WTC11 (cell line): Measurements from ENCODE around the gene CHST3.

Experiments used
- CREB1 ChIP-seq: sonication (generic); formaldehyde crosslinking; IDR thresholded peaks from 2 replicates; pipeline ENCODE4 v1.8.0; 2023; ENCODE audit warnings: mild to moderate bottlenecking, missing genetic modification reagents
- CREM ChIP-seq: sonication (generic); formaldehyde crosslinking; IDR thresholded peaks from 2 replicates; pipeline ENCODE4 v1.8.1; 2022; ENCODE audit warnings: mild to moderate bottlenecking, missing genetic modification reagents, moderate library complexity
- IRF2 ChIP-seq: sonication (generic); formaldehyde crosslinking; IDR thresholded peaks from 2 replicates; pipeline ENCODE4 v1.8.0; 2022; ENCODE audit warnings: low read depth, missing genetic modification reagents, borderline replicate concordance
- NR3C1 ChIP-seq: sonication (generic); formaldehyde crosslinking; conservative IDR thresholded peaks from 2 replicates; pipeline ENCODE4 v1.8.1; 2023; ENCODE audit warnings: low read depth, mild to moderate bottlenecking, missing genetic modification reagents
- SMAD4 ChIP-seq: sonication (generic); formaldehyde crosslinking; IDR thresholded peaks from 2 replicates; pipeline ENCODE4 v1.8.0; 2022; ENCODE audit warnings: mild to moderate bottlenecking, missing genetic modification reagents
- TEAD4 ChIP-seq: sonication (generic); formaldehyde crosslinking; IDR thresholded peaks from 2 replicates; pipeline ENCODE4 v1.8.0; 2022; ENCODE audit warnings: mild to moderate bottlenecking, missing genetic modification reagents
- ZNF396 ChIP-seq: fragments of 250-450 bp; sonication (Bioruptor Pico); IDR thresholded peaks from 2 replicates; pipeline ENCODE4 v1.8.0; 2021; ENCODE audit warnings: mild to moderate bottlenecking, moderate library complexity, borderline replicate concordance
- TF ChIP-seq, protein P1 (sequence below): sonication (generic); formaldehyde crosslinking; IDR thresholded peaks from 2 replicates; pipeline ENCODE4 v1.8.0; 2023; ENCODE audit warnings: missing genetic modification reagents
- TF ChIP-seq, protein P2 (sequence below): fragments of 200-600 bp; IDR thresholded peaks from 2 replicates; pipeline ENCODE4 v1.8.0; 2022; ENCODE audit warnings: antibody characterized with exemption
- TF ChIP-seq, protein P3 (sequence below): fragments of 250-450 bp; sonication (Bioruptor Pico); IDR thresholded peaks from 2 replicates; pipeline ENCODE4 v1.9.0; 2021; ENCODE audit warnings: mild to moderate bottlenecking
- TF ChIP-seq, protein P4 (sequence below): sonication (generic); formaldehyde crosslinking; IDR thresholded peaks from 2 replicates; pipeline ENCODE4 v1.8.1; 2023; ENCODE audit warnings: mild to moderate bottlenecking, missing genetic modification reagents, moderate library complexity
- TF ChIP-seq, protein P5 (sequence below): sonication (generic); formaldehyde crosslinking; IDR thresholded peaks from 2 replicates; pipeline ENCODE4 v1.8.1; 2022; ENCODE audit warnings: mild to moderate bottlenecking, missing genetic modification reagents, moderate library complexity, borderline replicate concordance

DNA sequence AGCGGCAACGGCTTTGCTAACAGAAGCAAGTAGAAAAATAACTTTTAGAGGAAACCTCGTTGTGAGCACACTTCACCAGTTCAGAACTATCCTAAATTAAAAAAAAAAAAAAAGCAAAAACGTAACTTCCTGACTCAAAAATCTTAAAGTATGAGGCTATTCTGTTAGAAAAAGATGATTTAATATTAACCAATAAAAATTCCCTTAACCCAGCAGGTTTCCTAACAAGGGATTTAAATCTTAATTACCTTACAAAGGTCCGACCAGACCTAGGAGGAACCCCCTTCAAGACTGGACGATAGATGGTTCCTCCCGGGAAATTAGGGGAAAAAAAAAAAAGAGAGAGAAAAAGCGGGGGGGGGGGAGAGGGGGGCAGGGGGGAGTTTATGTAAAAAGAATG, 22.9 kb upstream of the CHST3 start:
- TF ChIP-seq TEAD4 (CRISPR knock-in tag) (no peak), SMAD4 (CRISPR knock-in tag) (no peak), IRF2 (CRISPR knock-in tag) (no peak), CREB1 (CRISPR knock-in tag) (no peak), ZNF396 (CRISPR knock-in tag) (no peak), NR3C1 (CRISPR knock-in tag) (no peak), CREM (CRISPR knock-in tag) (no peak)
- TF ChIP-seq, protein P1, sequence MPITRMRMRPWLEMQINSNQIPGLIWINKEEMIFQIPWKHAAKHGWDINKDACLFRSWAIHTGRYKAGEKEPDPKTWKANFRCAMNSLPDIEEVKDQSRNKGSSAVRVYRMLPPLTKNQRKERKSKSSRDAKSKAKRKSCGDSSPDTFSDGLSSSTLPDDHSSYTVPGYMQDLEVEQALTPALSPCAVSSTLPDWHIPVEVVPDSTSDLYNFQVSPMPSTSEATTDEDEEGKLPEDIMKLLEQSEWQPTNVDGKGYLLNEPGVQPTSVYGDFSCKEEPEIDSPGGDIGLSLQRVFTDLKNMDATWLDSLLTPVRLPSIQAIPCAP (CRISPR knock-in tag) = no peak
- TF ChIP-seq, protein P2, sequence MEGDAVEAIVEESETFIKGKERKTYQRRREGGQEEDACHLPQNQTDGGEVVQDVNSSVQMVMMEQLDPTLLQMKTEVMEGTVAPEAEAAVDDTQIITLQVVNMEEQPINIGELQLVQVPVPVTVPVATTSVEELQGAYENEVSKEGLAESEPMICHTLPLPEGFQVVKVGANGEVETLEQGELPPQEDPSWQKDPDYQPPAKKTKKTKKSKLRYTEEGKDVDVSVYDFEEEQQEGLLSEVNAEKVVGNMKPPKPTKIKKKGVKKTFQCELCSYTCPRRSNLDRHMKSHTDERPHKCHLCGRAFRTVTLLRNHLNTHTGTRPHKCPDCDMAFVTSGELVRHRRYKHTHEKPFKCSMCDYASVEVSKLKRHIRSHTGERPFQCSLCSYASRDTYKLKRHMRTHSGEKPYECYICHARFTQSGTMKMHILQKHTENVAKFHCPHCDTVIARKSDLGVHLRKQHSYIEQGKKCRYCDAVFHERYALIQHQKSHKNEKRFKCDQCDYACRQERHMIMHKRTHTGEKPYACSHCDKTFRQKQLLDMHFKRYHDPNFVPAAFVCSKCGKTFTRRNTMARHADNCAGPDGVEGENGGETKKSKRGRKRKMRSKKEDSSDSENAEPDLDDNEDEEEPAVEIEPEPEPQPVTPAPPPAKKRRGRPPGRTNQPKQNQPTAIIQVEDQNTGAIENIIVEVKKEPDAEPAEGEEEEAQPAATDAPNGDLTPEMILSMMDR = no peak
- TF ChIP-seq, protein P3, sequence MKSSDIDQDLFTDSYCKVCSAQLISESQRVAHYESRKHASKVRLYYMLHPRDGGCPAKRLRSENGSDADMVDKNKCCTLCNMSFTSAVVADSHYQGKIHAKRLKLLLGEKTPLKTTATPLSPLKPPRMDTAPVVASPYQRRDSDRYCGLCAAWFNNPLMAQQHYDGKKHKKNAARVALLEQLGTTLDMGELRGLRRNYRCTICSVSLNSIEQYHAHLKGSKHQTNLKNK = no peak
- TF ChIP-seq, protein P4, sequence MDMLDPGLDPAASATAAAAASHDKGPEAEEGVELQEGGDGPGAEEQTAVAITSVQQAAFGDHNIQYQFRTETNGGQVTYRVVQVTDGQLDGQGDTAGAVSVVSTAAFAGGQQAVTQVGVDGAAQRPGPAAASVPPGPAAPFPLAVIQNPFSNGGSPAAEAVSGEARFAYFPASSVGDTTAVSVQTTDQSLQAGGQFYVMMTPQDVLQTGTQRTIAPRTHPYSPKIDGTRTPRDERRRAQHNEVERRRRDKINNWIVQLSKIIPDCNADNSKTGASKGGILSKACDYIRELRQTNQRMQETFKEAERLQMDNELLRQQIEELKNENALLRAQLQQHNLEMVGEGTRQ (CRISPR knock-in tag) = no peak
- TF ChIP-seq, protein P5, sequence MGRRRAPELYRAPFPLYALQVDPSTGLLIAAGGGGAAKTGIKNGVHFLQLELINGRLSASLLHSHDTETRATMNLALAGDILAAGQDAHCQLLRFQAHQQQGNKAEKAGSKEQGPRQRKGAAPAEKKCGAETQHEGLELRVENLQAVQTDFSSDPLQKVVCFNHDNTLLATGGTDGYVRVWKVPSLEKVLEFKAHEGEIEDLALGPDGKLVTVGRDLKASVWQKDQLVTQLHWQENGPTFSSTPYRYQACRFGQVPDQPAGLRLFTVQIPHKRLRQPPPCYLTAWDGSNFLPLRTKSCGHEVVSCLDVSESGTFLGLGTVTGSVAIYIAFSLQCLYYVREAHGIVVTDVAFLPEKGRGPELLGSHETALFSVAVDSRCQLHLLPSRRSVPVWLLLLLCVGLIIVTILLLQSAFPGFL = no peak
